SK-N-DZ (cell line): ENCODE measurements around the gene CNOT6.

ENCODE experiments used
- DNase-seq: peaks from one replicate; pipeline ENCODE4 v3.0.0-alpha.2; 2015; ENCODE audit warnings: low spot score

CNOT6 gene

GRCh38 chr5:180599981-180600553, 105.9 kb downstream of the CNOT6 start:
- no peak for DNase-seq

GRCh38 chr5:180600554-180601041, 106.4 kb downstream of the CNOT6 start:
- no peak for DNase-seq

- DNase-seq = no peak
Observed at GRCh38 chr5:180601591-180602480, 107.7 kb downstream of the CNOT6 start.

- DNase-seq = no peak
Observed at GRCh38 chr5:180602481-180603075, 108.4 kb downstream of the CNOT6 start.

GRCh38 chr5:180603076-180603594, 109.0 kb downstream of the CNOT6 start:
- DNase-seq = no peak

- no peak for DNase-seq
Observed at GRCh38 chr5:180604271-180604670, 110.1 kb downstream of the CNOT6 start.

- peak; percentile 59 for DNase-seq
Observed at GRCh38 chr5:180605554-180606214, 111.5 kb downstream of the CNOT6 start.

- DNase-seq = no peak
Observed at GRCh38 chr5:180606215-180606785, 112.1 kb downstream of the CNOT6 start.

GRCh38 chr5:180607861-180608571, 113.8 kb downstream of the CNOT6 start:
- no peak for DNase-seq

- no peak for DNase-seq
Observed at GRCh38 chr5:180608572-180609310, 114.6 kb downstream of the CNOT6 start.

- DNase-seq = no peak
Observed at GRCh38 chr5:180609386-180609785, 115.2 kb downstream of the CNOT6 start.

GRCh38 chr5:180609817-180610550, 115.8 kb downstream of the CNOT6 start:
- DNase-seq = no peak

- DNase-seq = peak; percentile 36
Observed at GRCh38 chr5:180611140-180611850, 117.1 kb downstream of the CNOT6 start.

- DNase-seq = no peak
Observed at GRCh38 chr5:180612683-180613082, 118.5 kb downstream of the CNOT6 start.

- DNase-seq = no peak
Observed at GRCh38 chr5:180613188-180613813, 119.1 kb downstream of the CNOT6 start.

GRCh38 chr5:180613814-180614188, 119.6 kb downstream of the CNOT6 start:
- DNase-seq = no peak

- no peak for DNase-seq
Observed at GRCh38 chr5:180618487-180618828, 124.3 kb downstream of the CNOT6 start.

GRCh38 chr5:180618829-180619562, 124.8 kb downstream of the CNOT6 start:
- peak; percentile 45 for DNase-seq
